Thyroid gland (tissue), 4 donors: Measurements from ENCODE around the gene MCAM.

ENCODE experiments used
- POLR2A ChIP-seq, 2 donors: fragments of 450-650 bp; IDR thresholded peaks; one replicate each; pipeline ENCODE4 v1.6.1; 2017; ENCODE audit warnings: antibody characterized with exemption in 2 of 2, mild to moderate bottlenecking in 2 of 2, moderate library complexity in 1 of 2
- TF ChIP-seq, protein P1 (sequence below), 6 experiments: fragments of 200-600 bp in 3 of 6; fragments of 450-650 bp in 3 of 6; sonication (generic) in 3 of 6; IDR thresholded peaks; one replicate each; pipeline ENCODE4 v1.5.1; 2016 to 2019; ENCODE audit warnings: antibody characterized with exemption in 6 of 6, mild to moderate bottlenecking in 2 of 6, inconsistent platforms in 1 of 6, moderate library complexity in 1 of 6

DNA sequence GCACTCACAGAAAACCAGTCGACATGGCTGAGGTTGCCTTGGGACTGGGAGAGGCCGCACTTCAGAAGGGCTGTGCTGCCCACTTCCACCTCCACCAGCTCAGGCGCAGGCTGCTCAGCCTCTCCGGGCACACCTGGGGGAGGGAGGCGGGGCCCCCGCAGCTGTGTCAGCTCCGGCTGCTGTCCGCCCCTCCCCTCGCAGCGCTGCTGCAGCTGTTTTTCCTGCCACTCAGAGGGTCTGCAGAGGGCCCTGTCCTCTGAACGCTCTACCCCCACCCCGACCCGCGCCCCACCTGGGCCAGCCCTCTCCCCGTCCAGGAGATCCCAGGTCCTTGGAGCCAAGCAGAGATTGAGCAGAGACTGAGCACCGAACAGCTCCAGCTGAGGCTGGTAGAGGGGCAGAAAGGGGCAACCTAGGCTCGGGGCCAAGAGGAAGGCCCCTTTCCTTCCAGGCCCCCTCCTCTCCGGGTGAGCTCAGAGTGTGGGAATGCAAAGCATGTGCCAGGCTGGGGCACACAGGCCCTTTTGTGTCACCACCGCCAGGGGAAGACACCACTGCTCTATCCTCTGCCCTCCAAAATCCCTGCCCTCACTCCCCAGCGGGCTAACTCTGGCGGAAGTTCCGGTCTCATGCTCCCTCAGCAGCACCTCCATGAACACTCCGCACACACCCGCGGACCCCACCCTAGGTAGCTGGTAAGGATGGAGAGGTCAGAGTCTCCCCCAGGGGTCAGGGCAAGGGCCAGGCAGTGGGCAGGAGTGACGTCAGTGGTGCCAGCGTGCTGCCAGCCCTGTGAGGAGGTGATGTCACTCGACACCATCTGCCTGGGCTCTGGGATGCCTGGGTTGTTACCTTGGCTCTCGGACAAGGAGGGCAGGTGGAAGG lies 1.6 kb downstream of the MCAM start:
- TF ChIP-seq, protein P1, sequence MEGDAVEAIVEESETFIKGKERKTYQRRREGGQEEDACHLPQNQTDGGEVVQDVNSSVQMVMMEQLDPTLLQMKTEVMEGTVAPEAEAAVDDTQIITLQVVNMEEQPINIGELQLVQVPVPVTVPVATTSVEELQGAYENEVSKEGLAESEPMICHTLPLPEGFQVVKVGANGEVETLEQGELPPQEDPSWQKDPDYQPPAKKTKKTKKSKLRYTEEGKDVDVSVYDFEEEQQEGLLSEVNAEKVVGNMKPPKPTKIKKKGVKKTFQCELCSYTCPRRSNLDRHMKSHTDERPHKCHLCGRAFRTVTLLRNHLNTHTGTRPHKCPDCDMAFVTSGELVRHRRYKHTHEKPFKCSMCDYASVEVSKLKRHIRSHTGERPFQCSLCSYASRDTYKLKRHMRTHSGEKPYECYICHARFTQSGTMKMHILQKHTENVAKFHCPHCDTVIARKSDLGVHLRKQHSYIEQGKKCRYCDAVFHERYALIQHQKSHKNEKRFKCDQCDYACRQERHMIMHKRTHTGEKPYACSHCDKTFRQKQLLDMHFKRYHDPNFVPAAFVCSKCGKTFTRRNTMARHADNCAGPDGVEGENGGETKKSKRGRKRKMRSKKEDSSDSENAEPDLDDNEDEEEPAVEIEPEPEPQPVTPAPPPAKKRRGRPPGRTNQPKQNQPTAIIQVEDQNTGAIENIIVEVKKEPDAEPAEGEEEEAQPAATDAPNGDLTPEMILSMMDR (IDR thresholded peaks at IDR 0.05): no peak
- no peak for TF ChIP-seq POLR2A (IDR thresholded peaks at IDR 0.05)
